ENCODE data around the gene CTPS2. TPM values are rescaled to one million over a fixed set of nuclear protein-coding genes. Genes with fewer than 3 reads are reported as not detected.

The CTPS2 gene
- total RNA-seq, 2 donors from 2014 or later = 17.7 to 18.9 TPM

- TF ChIP-seq CTCF (IDR thresholded peaks at IDR 0.05) = no peak
- Histone ChIP-seq H3K27ac (no peak overlapping the region), H3K36me3 (no peaks in the 10 kb centered on the region), H3K4me3 (no peak overlapping the region), H3K27me3 (peaks cover 6% of the 10 kb centered on the region), H3K9me3 (no peaks in the 10 kb centered on the region), H3K9ac (ENCODE audit: low read depth in 2 of 2, low read length in 2 of 2) (no peak overlapping the region), H3K4me1 (no peaks in the 10 kb centered on the region)
- DNase-seq = no peak
- intact Hi-C loops (cut with DNase I) = no loop called here
Measured at GRCh38 chrX:16640823-16641222, 71.6 kb downstream of the CTPS2 start.

DNA sequence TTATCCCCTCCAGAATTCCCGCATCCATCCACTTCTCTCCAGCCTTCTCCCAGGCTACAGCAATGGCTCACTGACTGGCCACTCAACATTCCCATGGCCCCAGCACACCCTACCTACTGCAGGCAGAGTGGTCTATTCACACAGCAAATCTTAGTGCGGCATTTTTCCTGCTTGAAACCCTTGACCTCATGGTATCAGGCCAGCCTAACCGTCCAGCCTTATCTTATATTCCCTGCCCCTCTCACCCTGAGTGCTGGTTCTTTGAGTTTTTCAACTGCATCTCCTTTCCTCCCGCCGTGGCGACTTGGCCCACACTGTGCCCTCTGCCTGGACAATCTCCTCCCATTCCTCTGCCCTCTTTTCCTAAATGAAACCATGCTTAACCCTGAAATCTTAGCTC is 72.5 kb downstream of the CTPS2 start:
- TF ChIP-seq CTCF (IDR thresholded peaks at IDR 0.05) = no peak
- peaks cover 6% of the 10 kb centered on the region for H3K27me3 ChIP-seq
- DNase-seq = no peak
- H3K27ac ChIP-seq = no peak overlapping the region
- no peak overlapping the region for H3K4me3 ChIP-seq
- H3K4me1 ChIP-seq = no peaks in the 10 kb centered on the region
- no peak overlapping the region for H3K9ac ChIP-seq (ENCODE audit: low read depth in 2 of 2, low read length in 2 of 2)
- H3K36me3 ChIP-seq = no peaks in the 10 kb centered on the region
- intact Hi-C loops (cut with DNase I) = no loop called here
- no peaks in the 10 kb centered on the region for H3K9me3 ChIP-seq

- H3K4me3 ChIP-seq = no peak overlapping the region
- H3K27me3 ChIP-seq = peaks cover 6% of the 10 kb centered on the region
- H3K9ac ChIP-seq (ENCODE audit: low read depth in 2 of 2, low read length in 2 of 2) = no peak overlapping the region
- no peaks in the 10 kb centered on the region for H3K36me3 ChIP-seq
- intact Hi-C loops (cut with DNase I) = no loop called here
- no peaks in the 10 kb centered on the region for H3K4me1 ChIP-seq
- no peak for TF ChIP-seq CTCF (IDR thresholded peaks at IDR 0.05)
- DNase-seq = no peak
- no peak overlapping the region for H3K27ac ChIP-seq
- H3K9me3 ChIP-seq = no peaks in the 10 kb centered on the region
Measured at GRCh38 chrX:16638533-16638932, 73.9 kb downstream of the CTPS2 start.

- H3K9me3 ChIP-seq = no peaks in the 10 kb centered on the region
- no peak overlapping the region for H3K27ac ChIP-seq
- no peaks in the 10 kb centered on the region for H3K36me3 ChIP-seq
- H3K4me1 ChIP-seq = no peaks in the 10 kb centered on the region
- intact Hi-C loops (cut with DNase I) = no loop called here
- no peak overlapping the region for H3K9ac ChIP-seq (ENCODE audit: low read depth in 2 of 2, low read length in 2 of 2)
- TF ChIP-seq CTCF (IDR thresholded peaks at IDR 0.05) = no peak
- DNase-seq = no peak
- no peaks in the 10 kb centered on the region for H3K27me3 ChIP-seq
- no peak overlapping the region for H3K4me3 ChIP-seq
Measured at GRCh38 chrX:16635596-16635995, 76.9 kb downstream of the CTPS2 start.

- Histone ChIP-seq H3K4me1 (no peaks in the 10 kb centered on the region), H3K4me3 (no peak overlapping the region), H3K9me3 (no peaks in the 10 kb centered on the region), H3K27ac (no peak overlapping the region), H3K36me3 (no peaks in the 10 kb centered on the region), H3K27me3 (no peaks in the 10 kb centered on the region), H3K9ac (ENCODE audit: low read depth in 2 of 2, low read length in 2 of 2) (no peak overlapping the region)
- no peak for TF ChIP-seq CTCF (IDR thresholded peaks at IDR 0.05)
- intact Hi-C loops (cut with DNase I) = no loop called here
- DNase-seq = no peak
Measured at GRCh38 chrX:16635040-16635439, 77.4 kb downstream of the CTPS2 start.

- Histone ChIP-seq H3K4me1 (no peaks in the 10 kb centered on the region), H3K27me3 (no peaks in the 10 kb centered on the region), H3K4me3 (no peak overlapping the region), H3K9me3 (no peaks in the 10 kb centered on the region), H3K27ac (no peak overlapping the region), H3K36me3 (no peaks in the 10 kb centered on the region), H3K9ac (ENCODE audit: low read depth in 2 of 2, low read length in 2 of 2) (no peak overlapping the region)
- intact Hi-C loops (cut with DNase I) = no loop called here
- no peak for TF ChIP-seq CTCF (IDR thresholded peaks at IDR 0.05)
- no peak for DNase-seq
Measured at GRCh38 chrX:16633754-16634153, 78.7 kb downstream of the CTPS2 start.

Data from colonic mucosa (tissue), 4 donors.